AG04449 (cell line): ENCODE data around the gene RNGTT.

Source experiments
- CTCF ChIA-PET: fragments of 350-600 bp; formaldehyde crosslinking; extraction: SDS; loops from one replicate; lab custom pipeline; 2021; ENCODE audit warnings: antibody characterized with exemption; lab: Yijun Ruan, JAX
- POLR2A ChIA-PET: fragments of 400-600, 350-600 bp; formaldehyde crosslinking; extraction: SDS; loops from one replicate; lab custom pipeline; 2020; ENCODE audit warnings: antibody characterized with exemption, inconsistent platforms; lab: Yijun Ruan, JAX
- DNase-seq: peaks from one replicate; pipeline ENCODE4 v3.0.0-alpha.2; 2010; ENCODE audit warnings: low read depth, low spot score
- H3K4me3 ChIP-seq: 2 replicates; pipeline ENCODE4 v1.5.1; 2011; ENCODE audit warnings: low read depth, mild to moderate bottlenecking, control low read depth, low read length
- CTCF ChIP-seq: IDR thresholded peaks from one replicate; pipeline ENCODE4 v1.5.1; 2011; ENCODE audit warnings: mild to moderate bottlenecking, moderate library complexity, low read length, control low read depth, inconsistent platforms; ENCODE audit not compliant: insufficient read depth; ENCODE audit errors: missing control alignments

Gene RNGTT

GRCh38 chr6:88877893-88878292 lies 85.5 kb downstream of the RNGTT start:
- DNase-seq: no peak
- H3K4me3 ChIP-seq: no peak overlapping the region
- ChIA-PET POLR2A (no interaction called here), CTCF (no interaction called here)
- no peak for TF ChIP-seq CTCF

GRCh38 chr6:88872962-88873361 lies 90.5 kb downstream of the RNGTT start:
- no peak overlapping the region for H3K4me3 ChIP-seq
- TF ChIP-seq CTCF: no peak
- ChIA-PET POLR2A (no interaction called here), CTCF (interaction anchor here (2.0 to 7.1 kb wide), 3 partner anchors 17 to 1480 kb away, joined by 4 to 53 read pairs (median 14); no protein-coding TSS in a partner anchor)
- DNase-seq: no peak

- ChIA-PET POLR2A (no interaction called here), CTCF (interaction anchor here (0.7 to 7.1 kb wide), 27 partner anchors 8 to 1478 kb away, joined by 3 to 88 read pairs (median 6); no protein-coding TSS in a partner anchor)
- DNase-seq: no peak
Measured at GRCh38 chr6:88871498-88871897, 91.9 kb downstream of the RNGTT start.

GRCh38 chr6:88870717-88871330 lies 92.6 kb downstream of the RNGTT start:
- no peak overlapping the region for H3K4me3 ChIP-seq
- POLR2A ChIA-PET: no interaction called here
- CTCF ChIA-PET: interaction anchor here (0.6 to 7.1 kb wide), 29 partner anchors 9 to 1477 kb away, joined by 3 to 88 read pairs (median 4); no protein-coding TSS in a partner anchor
- TF ChIP-seq CTCF: peak; percentile 38
- no peak for DNase-seq

More at GRCh38 chr6:88871498-88871897, 91.9 kb downstream of the RNGTT start:
- no peak overlapping the region for H3K4me3 ChIP-seq
- no peak for TF ChIP-seq CTCF

GRCh38 chr6:88869263-88870020 lies 94.0 kb downstream of the RNGTT start:
- CTCF ChIA-PET: interaction anchor here (0.7 to 7.1 kb wide), 14 partner anchors 9 to 1038 kb away, joined by 3 to 88 read pairs (median 11); no protein-coding TSS in a partner anchor
- no peak for DNase-seq
- POLR2A ChIA-PET: no interaction called here
- TF ChIP-seq CTCF: no peak
- no peak overlapping the region for H3K4me3 ChIP-seq
